ENCODE measurements around the gene HILPDA. TPM values are rescaled to one million over a fixed set of nuclear protein-coding genes. Genes with fewer than 3 reads are reported as not detected.
"Not testable (repeated sequence)": the region's sequence is repeated elsewhere in the genome, so short reads cannot be mapped to it uniquely, and the experiment has no call there.

HILPDA gene
- total RNA-seq, 2 donors from 2014 or later = 6.9 to 41.5 TPM

DNA sequence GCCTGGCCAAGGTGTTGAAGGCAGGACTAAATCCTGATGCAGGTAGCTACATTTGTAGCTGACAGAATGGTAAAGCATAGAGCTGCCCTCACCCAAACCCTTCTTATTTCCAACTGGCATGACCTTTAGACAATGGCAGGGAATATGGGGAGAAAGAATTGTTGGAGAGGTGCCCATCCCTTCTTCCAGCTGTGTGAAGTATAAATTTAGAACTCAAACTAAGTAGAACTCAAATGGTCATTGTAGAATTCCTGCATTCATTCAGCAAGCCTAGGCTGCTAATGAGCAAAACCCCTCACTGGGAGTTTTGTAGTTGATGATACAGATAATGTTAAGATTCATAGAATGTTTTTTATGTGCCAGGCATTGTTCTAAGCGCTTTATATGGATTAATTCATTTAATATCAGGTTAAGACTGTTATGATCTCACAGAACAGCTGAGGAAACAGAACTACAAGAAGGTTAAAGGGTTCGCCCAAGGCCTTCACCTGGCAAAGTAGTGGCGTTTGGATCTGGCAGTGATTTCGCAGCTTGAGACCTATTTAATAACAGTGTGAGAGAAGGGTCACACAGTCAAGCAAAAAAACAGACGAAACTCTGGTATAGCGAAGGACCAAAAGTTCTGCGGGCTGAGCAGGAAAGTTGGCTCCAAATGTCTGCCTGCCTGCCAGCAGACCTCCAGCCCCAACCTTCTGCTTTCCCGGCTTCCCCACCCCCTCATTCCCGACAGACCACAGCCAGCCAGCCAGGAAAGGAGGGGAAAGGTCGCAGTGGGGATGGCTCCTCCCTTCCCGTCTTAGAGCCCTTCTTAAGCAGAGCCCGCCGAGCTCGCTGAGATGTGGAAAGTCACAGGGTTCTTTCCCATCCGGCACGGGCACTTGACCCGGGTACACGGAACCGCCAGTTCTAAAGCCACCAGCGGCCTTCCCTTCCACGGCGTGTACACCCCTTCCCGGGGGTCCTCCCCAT is 1.6 kb upstream of the HILPDA start:
- Histone ChIP-seq H3K36me3 (no peaks in the 10 kb centered on the region), H3K4me1 (replicated peaks) (peaks cover 18% of the 10 kb centered on the region), H3K27me3 (replicated peaks; ENCODE audit: insufficient read depth) (no peaks in the 10 kb centered on the region), H3K9me3 (no peaks in the 10 kb centered on the region), H3K27ac (peak overlapping the region; percentile 88 to 90), H3K4me3 (no peak overlapping the region)
- DNase-seq (ENCODE audit: low spot score) = no peak
- TF ChIP-seq POLR2A (IDR thresholded peaks at IDR 0.05) (no peak), POLR2AphosphoS5 (IDR thresholded peaks at IDR 0.05) (peak; percentile 39)
- TF ChIP-seq, protein P1, sequence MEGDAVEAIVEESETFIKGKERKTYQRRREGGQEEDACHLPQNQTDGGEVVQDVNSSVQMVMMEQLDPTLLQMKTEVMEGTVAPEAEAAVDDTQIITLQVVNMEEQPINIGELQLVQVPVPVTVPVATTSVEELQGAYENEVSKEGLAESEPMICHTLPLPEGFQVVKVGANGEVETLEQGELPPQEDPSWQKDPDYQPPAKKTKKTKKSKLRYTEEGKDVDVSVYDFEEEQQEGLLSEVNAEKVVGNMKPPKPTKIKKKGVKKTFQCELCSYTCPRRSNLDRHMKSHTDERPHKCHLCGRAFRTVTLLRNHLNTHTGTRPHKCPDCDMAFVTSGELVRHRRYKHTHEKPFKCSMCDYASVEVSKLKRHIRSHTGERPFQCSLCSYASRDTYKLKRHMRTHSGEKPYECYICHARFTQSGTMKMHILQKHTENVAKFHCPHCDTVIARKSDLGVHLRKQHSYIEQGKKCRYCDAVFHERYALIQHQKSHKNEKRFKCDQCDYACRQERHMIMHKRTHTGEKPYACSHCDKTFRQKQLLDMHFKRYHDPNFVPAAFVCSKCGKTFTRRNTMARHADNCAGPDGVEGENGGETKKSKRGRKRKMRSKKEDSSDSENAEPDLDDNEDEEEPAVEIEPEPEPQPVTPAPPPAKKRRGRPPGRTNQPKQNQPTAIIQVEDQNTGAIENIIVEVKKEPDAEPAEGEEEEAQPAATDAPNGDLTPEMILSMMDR (IDR thresholded peaks at IDR 0.05) = no peak
- intact Hi-C loops (cut with DNase I) = loop anchor here (10.0 kb wide), 1 partner anchor 49 kb away; the partner anchor contains the start of gene IMPDH1
- 39% methylated on average over 23 of the region's 23 CpGs for WGBS

DNA sequence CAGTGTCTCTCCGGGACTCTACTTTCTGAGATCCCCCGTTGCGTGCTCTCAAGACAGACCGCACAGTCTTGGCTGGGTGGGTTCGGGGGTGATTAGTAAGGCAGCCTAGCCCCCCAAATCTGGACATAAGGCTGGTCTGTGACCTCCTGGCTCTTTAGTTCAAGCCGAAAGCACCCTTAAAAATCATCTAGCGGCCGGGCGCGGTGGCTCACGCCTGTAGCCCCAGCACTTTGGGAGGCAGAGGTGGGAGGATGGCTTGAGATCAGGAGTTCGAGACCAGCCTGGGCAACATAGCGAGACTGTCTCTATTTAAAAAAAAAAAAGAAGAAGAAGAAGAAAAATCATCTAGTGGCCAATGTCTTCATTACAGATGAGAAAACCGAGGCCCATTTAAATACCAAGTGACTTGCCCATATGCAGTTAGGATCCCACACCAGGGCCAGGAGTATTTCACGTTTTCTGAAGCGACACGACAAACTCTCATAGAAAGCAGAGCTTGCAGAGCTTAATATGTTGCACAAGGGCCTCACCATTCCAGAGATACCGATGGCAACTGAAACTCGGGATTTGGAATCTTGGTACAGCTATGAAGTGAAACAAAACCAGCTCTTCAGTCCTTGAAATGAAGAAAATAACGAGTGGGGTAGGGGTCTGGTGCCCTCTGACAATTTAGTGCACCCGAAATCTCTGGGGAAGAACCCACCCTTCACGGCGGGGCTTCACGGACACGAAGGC is 703 bp upstream of the HILPDA start:
- 56% methylated on average over 25 of the region's 25 CpGs for WGBS

DNA sequence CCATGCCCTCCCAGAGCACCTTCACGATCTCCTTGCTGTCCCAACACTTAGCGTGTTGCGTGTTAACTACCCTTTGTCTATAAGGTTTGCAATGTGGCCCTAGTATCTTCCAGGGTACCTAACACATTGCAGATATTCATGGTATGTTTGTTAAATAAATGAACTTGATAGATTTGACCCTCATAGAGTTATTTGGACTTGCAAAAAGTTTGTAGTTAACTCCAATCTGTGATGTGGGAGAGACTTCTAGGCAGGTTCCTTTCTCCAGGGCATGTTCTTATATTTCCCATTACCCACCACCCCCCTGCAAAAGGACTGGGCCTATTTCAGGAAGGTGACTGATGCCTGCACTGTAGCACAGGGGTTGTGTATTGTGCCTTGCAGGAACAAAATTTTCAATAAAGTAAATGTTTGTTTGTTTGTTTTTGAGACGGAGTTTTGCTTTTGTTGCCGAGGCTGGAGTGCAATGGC is 612 bp downstream of the HILPDA start:
- TF ChIP-seq POLR2AphosphoS5 (IDR thresholded peaks at IDR 0.05) = no peak
- no peak for TF ChIP-seq POLR2A (IDR thresholded peaks at IDR 0.05)
- TF ChIP-seq, protein P1 (IDR thresholded peaks at IDR 0.05) = no peak
- no peak for DNase-seq (ENCODE audit: low spot score)
- Histone ChIP-seq H3K4me3 (peak overlapping the region; percentile 67 to 74), H3K36me3 (no peaks in the 10 kb centered on the region), H3K9me3 (no peaks in the 10 kb centered on the region), H3K27me3 (replicated peaks; ENCODE audit: insufficient read depth) (no peaks in the 10 kb centered on the region), H3K4me1 (replicated peaks) (peaks cover 23% of the 10 kb centered on the region), H3K27ac (peak overlapping the region; percentile 88 to 90)
- WGBS = 4% methylated on average over 5 of the region's 5 CpGs
- intact Hi-C loops (cut with DNase I) = loop anchor here (2.0 to 10.0 kb wide), 2 partner anchors 29 to 51 kb away; partner anchors contain the start of gene IMPDH1

More for the DNA sequence above, 703 bp upstream of the HILPDA start:
- DNase-seq (ENCODE audit: low spot score) = no peak
- Histone ChIP-seq H3K36me3 (no peaks in the 10 kb centered on the region), H3K9me3 (no peaks in the 10 kb centered on the region), H3K27ac (peak overlapping the region; percentile 88 to 90), H3K4me3 (peak overlapping the region; percentile 67 to 74), H3K27me3 (replicated peaks; ENCODE audit: insufficient read depth) (no peaks in the 10 kb centered on the region), H3K4me1 (replicated peaks) (peaks cover 23% of the 10 kb centered on the region)
- TF ChIP-seq POLR2A (IDR thresholded peaks at IDR 0.05) = no peak
- TF ChIP-seq POLR2AphosphoS5 (IDR thresholded peaks at IDR 0.05) = no peak
- TF ChIP-seq, protein P1 (IDR thresholded peaks at IDR 0.05) = no peak
- intact Hi-C loops (cut with DNase I) = loop anchor here (10.0 kb wide), 1 partner anchor 50 kb away; the partner anchor contains the start of gene IMPDH1

DNA sequence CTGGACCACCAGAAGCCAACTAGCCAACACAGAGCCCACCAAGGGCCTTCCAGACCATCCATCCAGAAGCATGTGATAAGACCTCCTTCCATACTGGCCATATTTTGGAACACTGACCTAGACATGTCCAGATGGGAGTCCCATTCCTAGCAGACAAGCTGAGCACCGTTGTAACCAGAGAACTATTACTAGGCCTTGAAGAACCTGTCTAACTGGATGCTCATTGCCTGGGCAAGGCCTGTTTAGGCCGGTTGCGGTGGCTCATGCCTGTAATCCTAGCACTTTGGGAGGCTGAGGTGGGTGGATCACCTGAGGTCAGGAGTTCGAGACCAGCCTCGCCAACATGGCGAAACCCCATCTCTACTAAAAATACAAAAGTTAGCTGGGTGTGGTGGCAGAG is 1.7 kb downstream of the HILPDA start:
- H3K27me3 ChIP-seq (replicated peaks; ENCODE audit: insufficient read depth); DNase-seq (ENCODE audit: low spot score); H3K4me3 ChIP-seq; H3K36me3 ChIP-seq; H3K27ac ChIP-seq; H3K9me3 ChIP-seq: not testable (repeated sequence)
- 62% methylated on average over 6 of the region's 6 CpGs for WGBS
- intact Hi-C loops (cut with DNase I) = loop anchor here (2.0 to 10.0 kb wide), 2 partner anchors 31 to 53 kb away; partner anchors contain the start of gene IMPDH1
- peaks cover 23% of the 10 kb centered on the region for H3K4me1 ChIP-seq (replicated peaks)

DNA sequence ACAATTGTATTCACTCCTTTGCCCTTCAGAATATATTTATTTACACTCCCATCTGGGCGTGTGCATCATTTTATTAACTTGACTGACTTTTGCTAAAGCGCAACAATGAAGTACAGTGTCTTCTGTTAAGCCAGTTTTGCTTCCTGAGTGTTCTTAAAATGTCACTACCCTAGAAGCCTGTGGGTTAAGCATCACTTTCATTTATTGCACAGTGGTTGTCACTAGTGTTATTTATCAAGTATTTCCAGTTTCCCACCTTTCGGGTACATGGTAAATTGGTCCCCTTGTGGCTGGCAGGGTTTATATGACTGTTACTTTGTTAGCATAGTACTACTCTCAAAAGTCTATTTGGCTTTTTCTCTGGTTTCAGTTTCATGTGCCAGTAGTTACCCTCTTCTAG is 3.3 kb downstream of the HILPDA start:
- intact Hi-C loops (cut with DNase I) = loop anchor here (10.0 kb wide), 1 partner anchor 54 kb away; the partner anchor contains the start of gene IMPDH1
- TF ChIP-seq POLR2A (IDR thresholded peaks at IDR 0.05) = no peak
- TF ChIP-seq, protein P1 (IDR thresholded peaks at IDR 0.05) = no peak
- peak; percentile 31 for TF ChIP-seq POLR2AphosphoS5 (IDR thresholded peaks at IDR 0.05)
- H3K4me3 ChIP-seq = no peak overlapping the region
- no peaks in the 10 kb centered on the region for H3K36me3 ChIP-seq
- WGBS = 26% methylated on average over 3 of the region's 3 CpGs
- H3K4me1 ChIP-seq (replicated peaks) = peaks cover 23% of the 10 kb centered on the region
- no peaks in the 10 kb centered on the region for H3K27me3 ChIP-seq (replicated peaks; ENCODE audit: insufficient read depth)
- no peaks in the 10 kb centered on the region for H3K9me3 ChIP-seq
- H3K27ac ChIP-seq = peak overlapping the region; percentile 3 to 33
- DNase-seq (ENCODE audit: low spot score) = no peak

Data from prostate gland (tissue), 2 donors.